GM19099 (cell line): ENCODE measurements around the gene TTLL11.

ENCODE experiments used
- POLR2A ChIP-seq: IDR thresholded peaks from 3 replicates; pipeline ENCODE4 v1.6.1; 2011; ENCODE audit warnings: low read depth; ENCODE audit not compliant: insufficient read length; ENCODE audit errors: extremely low read depth

Gene TTLL11

DNA sequence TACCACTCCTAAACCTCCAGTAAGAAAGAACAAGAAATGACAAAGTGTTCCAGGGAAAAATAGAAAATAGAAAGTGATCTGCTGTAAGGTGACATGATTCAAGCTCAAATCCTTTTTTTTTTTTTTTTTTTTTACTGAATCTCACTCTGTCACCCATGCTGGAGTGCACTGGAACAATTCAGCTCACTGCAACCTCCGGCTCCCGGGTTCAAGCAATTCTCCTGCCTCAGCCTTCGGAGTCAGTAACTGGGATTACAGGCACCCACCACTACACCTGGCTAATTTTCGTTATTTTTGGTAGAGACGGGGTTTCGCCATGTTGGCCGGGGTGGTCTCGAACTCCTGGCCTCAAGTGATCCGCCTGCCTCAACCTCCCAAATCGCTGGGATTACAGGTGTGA lies 35.9 kb downstream of the TTLL11 start:
- no peak for TF ChIP-seq POLR2A

DNA sequence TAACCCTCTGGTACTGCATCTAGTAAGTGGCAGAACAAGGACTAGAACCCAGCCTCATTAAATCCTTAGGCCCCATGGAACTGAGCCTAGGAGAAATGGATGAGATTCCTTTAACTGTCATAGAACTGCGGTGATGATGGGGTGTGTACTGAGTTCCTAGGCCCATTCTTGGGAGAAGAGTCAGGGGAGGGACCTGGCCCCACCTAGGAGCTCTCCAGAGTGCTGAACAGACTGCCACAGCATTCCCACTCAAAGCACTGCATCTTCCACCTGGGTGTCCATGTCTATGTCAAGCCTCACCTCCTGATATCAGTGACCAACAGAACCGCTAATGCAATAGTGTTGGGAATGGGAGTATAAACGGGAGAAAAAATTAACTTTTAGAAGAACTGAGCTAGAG lies 36.6 kb downstream of the TTLL11 start:
- TF ChIP-seq POLR2A, result no peak

DNA sequence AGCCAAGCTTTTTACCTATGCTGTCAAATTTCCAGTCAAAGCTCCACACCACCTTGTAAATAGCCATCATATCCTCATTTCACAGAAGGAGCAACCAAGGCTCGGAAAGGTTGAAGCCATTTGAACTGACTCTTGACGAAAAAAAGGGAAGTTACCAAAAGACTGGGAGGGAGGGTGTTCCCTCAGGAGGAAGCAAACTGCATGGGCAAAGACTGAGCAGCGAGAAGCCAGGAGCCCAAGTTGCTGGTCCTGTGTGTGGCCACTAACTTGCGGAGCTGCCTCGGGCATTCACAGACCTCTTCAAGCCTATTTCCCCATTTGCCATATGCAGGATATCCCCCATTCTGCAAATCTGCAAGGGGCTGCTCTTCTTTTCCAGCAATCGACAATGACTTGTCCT lies 37.4 kb downstream of the TTLL11 start:
- no peak for TF ChIP-seq POLR2A

DNA sequence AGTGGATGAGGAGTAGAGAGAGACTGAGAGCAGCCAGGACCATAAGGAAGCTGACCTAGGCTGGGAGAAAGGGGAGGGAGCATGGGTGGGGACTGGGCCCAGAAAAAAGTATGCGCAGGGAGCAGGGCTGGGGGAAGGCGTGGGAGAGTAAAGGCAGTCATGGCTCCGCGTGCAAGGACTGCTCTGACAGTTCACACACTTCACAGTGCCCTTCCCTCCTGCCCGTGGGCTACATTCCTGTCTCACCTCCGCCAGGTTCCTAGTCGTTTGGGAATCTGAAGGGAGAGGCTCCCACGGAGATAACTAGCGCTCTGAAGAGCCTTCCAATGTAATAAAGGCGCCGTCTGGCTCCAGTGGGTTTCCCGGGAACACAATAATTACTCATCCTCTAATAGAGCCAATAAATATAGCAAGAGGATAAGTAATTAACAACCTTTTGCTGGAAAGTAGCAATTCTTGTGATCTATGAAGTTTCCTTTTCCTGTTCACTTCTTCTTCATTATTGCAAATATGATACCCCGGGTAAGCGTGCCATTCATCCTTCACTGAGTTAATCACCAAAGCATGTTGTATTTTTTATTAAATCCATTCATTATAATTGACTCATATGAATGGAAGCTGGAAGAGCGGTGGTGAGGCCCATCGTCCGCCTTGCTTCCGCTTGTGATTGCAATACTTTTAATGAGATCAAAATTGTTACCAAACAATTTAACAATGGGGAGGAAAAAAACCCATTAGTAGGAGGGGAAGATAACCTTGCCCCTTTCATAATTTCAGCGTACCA lies 39.3 kb downstream of the TTLL11 start:
- no peak for TF ChIP-seq POLR2A

DNA sequence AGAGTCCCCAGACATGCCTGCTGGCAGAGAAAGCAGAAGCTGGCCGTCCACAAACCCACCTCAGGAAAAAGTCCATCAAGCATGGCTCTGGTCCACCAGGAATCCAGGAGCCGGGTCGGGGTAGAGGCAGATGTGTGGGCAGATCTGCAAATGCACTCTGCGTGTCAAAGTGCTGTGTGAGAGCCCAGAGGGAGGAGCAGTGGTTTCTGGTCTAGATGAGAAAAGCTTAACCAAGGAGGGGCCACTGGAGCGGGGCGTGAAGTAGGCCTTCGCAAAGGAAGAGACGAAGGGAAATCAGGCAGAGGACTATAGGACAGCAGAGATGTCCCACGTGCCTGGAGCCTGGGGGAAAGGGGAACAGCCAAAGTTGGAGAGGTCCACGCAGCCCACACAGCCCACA lies 40.0 kb downstream of the TTLL11 start:
- no peak for TF ChIP-seq POLR2A

DNA sequence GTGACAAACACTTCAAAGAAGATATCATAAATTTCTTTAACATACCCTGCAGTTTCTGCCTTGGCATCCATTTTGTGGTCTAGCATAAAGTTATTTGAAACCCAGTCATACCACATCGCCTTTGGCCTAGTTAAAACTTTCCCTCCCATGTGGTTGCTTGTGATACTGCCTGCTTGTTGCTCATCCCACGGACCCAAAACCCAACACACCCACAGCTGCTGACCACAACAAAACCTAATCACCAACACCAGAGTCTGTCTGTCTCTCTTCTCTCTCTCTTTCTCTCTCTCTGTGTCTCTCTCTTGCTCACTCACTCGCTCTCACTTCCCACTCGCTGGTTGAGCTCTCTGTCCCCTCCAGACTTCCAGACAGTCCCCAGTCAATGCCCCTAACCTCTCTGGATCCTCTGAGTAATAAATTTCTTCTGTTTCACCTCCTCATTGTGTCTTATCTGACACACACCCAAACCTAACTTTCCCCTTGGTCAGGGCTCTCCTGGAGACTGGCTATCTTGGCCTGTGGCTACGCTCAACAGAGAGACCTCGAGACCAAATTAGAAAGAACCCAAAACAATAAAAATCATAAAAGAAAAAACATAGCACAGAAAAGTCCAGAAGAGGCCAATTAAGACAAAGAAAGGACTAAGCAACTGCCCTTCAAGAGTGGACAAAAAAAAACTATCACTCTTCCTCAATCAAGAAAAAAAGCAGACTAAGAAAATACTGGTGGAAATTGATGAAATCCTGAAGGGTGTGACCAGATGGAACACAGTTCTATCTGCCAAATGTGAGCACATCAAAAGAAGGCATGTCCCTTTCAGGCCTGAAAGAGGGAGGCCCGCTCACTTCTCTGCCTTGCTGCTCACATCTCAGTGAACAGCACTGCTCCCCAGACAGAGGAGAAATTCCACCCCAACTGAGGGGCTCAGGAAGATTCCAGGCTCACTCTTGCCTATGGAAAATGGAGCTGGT lies 41.5 kb downstream of the TTLL11 start:
- no peak for TF ChIP-seq POLR2A

DNA sequence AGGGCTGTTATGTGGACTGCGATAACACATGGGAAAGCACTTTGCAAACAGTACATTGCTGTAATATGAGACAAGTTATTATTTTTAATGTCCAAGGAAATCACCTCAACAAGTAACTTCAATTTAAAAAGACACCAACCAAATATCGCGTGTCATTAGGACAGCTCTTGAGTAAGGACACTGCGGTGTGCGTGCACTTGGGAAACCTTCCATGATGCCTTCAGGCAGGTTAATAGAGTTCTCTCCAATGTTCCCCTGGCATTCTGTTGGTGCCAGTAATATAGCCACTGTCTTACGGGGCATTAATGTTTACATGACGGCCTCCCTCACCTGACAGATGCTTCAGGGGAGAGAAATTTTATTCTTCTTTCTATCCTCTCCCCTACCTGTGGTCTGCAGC lies 42.9 kb downstream of the TTLL11 start:
- TF ChIP-seq POLR2A, result no peak

DNA sequence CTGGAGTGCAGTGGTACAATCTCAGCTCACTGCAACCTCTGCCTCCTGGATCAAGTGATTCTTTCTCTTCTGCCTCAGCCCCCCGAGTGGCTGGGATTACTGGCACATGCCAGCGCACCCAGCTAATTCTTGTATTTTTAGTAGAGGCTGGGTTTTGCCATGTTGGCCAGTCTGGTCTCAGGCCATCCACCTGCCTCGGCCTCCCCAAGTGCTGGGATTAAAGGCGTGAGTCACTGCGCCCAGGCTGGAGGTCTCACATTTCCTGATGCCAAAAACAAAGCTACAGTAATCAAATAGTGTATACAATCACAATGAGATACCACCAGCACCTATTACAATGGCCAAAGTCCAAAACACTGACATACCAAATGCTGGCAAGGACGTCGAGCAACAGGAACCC lies 51.1 kb downstream of the TTLL11 start:
- TF ChIP-seq POLR2A, result no peak

DNA sequence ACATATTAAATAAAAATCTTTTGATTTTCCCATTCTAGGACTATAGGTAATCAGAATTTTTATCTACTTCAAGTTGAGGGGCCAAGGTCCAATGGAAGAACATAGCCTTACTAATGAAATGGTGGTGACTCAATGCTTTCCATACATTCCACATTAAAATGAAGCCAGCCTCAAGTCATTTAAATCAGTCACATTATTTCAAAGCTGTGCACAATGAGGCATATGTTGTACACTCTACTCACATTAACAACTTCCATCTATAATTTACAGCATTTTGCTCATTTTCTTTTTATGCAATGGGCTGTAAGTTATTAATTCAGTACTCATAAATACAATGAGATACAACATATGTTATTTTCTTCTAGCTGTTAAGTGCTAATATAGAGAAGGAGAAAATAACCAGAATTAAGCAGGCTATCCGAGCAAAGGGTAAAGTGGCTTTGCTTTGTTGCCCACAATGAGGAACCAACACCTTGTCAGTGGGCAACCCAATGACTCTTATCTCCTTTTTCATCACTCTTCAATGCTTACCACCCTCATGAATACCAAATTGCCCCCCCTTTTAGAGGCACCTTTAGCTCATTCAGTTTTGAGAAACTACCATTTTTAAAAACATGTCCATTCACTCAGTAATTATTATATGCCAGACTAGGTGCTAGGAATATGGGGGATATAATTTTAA lies 52.4 kb downstream of the TTLL11 start:
- TF ChIP-seq POLR2A, result no peak

DNA sequence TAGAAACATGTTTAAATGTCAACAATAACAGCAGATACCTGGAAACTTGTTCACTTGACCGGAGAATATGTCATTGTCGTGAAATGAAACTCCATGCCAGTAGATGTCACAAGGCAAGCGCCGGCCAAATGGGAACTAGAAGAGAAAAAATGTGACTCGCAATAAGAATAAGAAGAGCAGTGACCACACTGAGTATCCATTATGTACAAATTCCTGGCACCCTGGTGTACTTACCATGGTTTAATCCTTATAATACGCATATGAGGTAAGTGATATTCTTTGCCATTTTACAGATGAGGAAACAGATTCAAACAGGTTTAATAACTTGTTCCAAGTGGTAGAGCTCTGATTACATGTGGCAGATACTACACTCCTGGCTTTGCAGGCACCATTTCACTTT lies 53.9 kb downstream of the TTLL11 start:
- TF ChIP-seq POLR2A, result no peak

DNA sequence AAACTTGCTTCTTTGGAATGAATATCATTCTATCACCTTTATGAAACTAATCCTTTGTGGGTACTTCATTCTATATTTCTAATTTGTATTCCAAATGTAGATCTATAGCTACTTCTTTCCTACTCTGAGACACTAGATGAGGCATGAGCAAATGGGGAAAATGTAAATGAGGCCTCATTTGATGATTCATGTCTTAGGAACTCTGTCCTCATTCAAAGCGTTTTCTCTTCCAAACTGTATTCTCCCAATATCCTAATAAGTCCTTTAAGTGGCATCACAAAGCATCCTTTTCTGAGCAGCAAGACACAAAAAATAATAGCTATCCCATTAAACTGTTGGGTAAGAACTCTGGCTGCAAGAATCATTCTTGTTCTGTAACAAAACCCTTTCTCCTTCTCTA lies 56.1 kb downstream of the TTLL11 start:
- TF ChIP-seq POLR2A, result no peak

DNA sequence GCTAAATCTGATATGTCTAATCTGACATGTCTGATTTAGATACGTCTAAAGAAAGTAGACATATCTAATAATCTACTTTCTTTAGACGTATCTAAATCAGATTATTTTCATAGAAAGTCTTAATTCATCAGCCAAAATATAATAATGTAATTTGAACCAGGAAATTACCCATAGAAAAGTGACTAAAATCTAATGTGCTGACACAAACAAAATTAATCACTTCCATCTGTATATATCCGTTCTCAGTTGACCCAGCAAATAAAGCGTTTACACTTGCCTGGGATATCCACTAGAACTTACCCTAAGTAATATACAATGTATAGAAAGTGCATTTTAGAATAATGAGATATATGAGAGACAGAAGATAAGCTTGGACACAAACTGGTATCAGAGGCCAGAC lies 56.7 kb downstream of the TTLL11 start:
- no peak for TF ChIP-seq POLR2A

DNA sequence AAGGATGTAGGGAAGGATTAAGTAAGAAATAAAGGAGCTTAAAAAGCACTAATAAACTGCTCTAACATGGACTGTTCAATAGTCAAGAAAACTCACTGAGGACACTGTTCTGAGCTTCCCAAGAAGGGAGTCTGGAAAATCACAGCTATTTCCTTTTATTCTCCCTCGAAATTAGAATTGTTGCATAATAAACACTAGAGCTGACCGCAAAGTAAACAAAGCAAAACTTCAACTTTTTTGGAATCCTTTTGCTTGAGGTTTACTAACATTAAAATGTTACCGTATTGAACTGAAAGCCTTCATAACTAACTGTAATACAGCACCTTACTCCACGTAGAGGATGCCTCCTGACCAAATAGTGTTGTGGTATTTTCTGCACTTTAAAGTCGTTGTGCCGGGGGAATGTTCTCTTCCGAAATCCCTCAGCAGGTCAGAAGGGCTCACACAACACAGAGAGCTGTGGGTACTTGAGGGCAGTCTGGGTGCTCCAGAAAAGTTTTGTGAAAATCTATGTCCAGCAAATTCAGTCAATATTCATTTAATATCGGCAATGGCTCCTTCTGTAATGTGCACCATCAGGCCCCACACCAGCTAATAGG lies 59.2 kb downstream of the TTLL11 start:
- no peak for TF ChIP-seq POLR2A

DNA sequence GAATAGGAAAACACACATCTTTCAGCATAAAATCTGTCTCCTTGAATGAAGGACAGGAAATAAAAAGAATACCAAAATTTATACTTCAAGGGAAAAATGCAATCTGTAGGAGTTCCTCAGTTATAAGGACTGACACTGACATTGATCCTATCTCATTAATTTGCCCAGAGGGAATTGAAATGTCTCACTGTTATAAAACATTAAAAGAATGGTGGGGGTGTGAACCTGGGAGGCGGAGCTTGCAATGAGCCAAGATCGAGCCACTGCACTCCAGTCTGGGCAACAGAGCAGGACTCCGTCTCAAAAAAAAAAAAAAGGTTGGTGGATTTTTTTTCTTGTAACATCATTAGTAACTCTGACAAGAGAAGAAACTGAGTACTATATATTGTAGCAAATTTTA lies 60.8 kb downstream of the TTLL11 start:
- TF ChIP-seq POLR2A, result no peak

DNA sequence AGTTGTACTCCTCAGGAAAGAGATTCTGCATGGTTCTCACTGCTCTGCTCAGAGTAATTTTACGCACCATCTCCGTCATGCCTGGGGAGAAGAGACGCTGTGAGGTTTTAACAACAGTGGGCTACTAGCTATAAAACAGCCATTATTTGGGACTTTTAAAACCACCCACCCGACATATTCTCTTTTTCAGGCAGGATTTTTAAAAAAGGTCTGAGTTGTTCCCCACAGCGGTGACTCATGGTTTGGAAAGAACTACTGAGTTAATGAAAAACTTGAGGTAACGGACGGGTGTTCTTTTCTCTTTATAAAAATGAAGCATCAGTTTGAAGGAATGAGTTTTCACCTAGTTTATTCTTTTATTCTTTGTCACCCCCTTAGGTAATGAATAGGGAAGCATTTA lies 61.3 kb downstream of the TTLL11 start:
- TF ChIP-seq POLR2A, result no peak
